HCT116 (cell line): ENCODE results near the gene ETNK1.

ENCODE experiments used
- CTCF ChIP-seq, 3 experiments: fragments of 200-600 bp in 1 of 3; sonication (generic) in 1 of 3; IDR thresholded peaks in 2 of 3; conservative IDR thresholded peaks in 1 of 3; 2 replicates each; pipeline ENCODE4 v1.5.1; 2012 to 2017; ENCODE audit warnings: low read depth in 2 of 3, low read length in 2 of 3, antibody characterized with exemption in 1 of 3, borderline replicate concordance in 1 of 3, control low read depth in 1 of 3, mild to moderate bottlenecking in 1 of 3, mixed read lengths in 1 of 3, mixed run types in 1 of 3, moderate library complexity in 1 of 3; ENCODE audit not compliant: insufficient read depth in 1 of 3
- EZH2 ChIP-seq: fragments of 200-600 bp; sonication (generic); IDR thresholded peaks from 2 replicates; pipeline ENCODE4 v1.6.1; 2017; ENCODE audit warnings: antibody characterized with exemption, mixed run types
- EZH2phosphoT487 ChIP-seq: fragments of 200-600 bp; IDR thresholded peaks from 2 replicates; pipeline ENCODE4 v1.6.1; 2018; ENCODE audit warnings: antibody characterized with exemption, borderline replicate concordance
- REST ChIP-seq: IDR thresholded peaks from 2 replicates; pipeline ENCODE4 v1.6.1; 2012; ENCODE audit warnings: low read depth

GRCh38 chr12:22628228-22628627 is 3.3 kb downstream of the ETNK1 start:
- TF ChIP-seq CTCF (IDR thresholded peaks at IDR 0.05 in 2 of 3, conservative IDR thresholded peaks at IDR 0.05 in 1 of 3; ENCODE audit: borderline replicate concordance in 1 of 3, insufficient read depth in 1 of 3, low read depth in 2 of 3, low read length in 2 of 3): no peak
- TF ChIP-seq EZH2phosphoT487: no peak
- no peak for TF ChIP-seq REST
- no peak for TF ChIP-seq EZH2
